Transverse colon (tissue), 4 donors: ENCODE measurements around the gene PRKCB. TPM values are rescaled to one million over a fixed set of nuclear protein-coding genes. Genes with fewer than 3 reads are reported as not detected.
A peak's percentile ranks its signal among the peaks of the same experiment; 100 is the strongest.

Experiments used
- DNase-seq: peaks from one replicate; pipeline ENCODE4 v3.0.0-alpha.2; 2019
- H3K27ac ChIP-seq, 4 donors: fragments of 200-600 bp; sonication (generic); 2 replicates each; pipeline ENCODE4 v1.5.1; 2016 to 2018; ENCODE audit warnings: inconsistent platforms in 4 of 4
- H3K27me3 ChIP-seq: fragments of 200-600 bp; sonication (generic); 2 replicates; pipeline ENCODE4 v1.5.1; 2017; ENCODE audit warnings: inconsistent platforms
- H3K36me3 ChIP-seq, 4 donors: fragments of 200-600 bp; sonication (generic); 2 replicates each; pipeline ENCODE4 v1.5.1; 2017 to 2019; ENCODE audit warnings: inconsistent platforms in 4 of 4
- H3K4me1 ChIP-seq, 4 donors: fragments of 200-600 bp; sonication (generic); 2 replicates each; pipeline ENCODE4 v1.5.1; 2017 to 2020; ENCODE audit warnings: inconsistent platforms in 4 of 4
- H3K4me3 ChIP-seq, 4 donors: fragments of 200-600 bp; sonication (generic); 1 replicate in 1 of 4; 2 replicates in 3 of 4; pipeline versions ENCODE4 v1.5.1 to v1.6.1; 2017 to 2019; ENCODE audit warnings: inconsistent platforms in 4 of 4
- H3K9me3 ChIP-seq, 2 donors: fragments of 200-600 bp; sonication (generic); 2 replicates each; pipeline ENCODE4 v1.5.1; 2017 to 2019; ENCODE audit warnings: inconsistent platforms in 2 of 2
- EP300 ChIP-seq: sonication (generic); formaldehyde crosslinking; IDR thresholded peaks from one replicate; pipeline ENCODE4 v1.6.1; 2017; ENCODE audit warnings: antibody characterized with exemption, low read depth
- POLR2A ChIP-seq: fragments of 450-650 bp; IDR thresholded peaks from one replicate; pipeline ENCODE4 v1.6.1; 2016; ENCODE audit warnings: antibody characterized with exemption, mild to moderate bottlenecking, moderate library complexity
- POLR2AphosphoS5 ChIP-seq, 3 donors: sonication (generic); formaldehyde crosslinking; IDR thresholded peaks; one replicate each; pipeline ENCODE4 v1.6.1; 2016; ENCODE audit warnings: antibody characterized with exemption in 3 of 3
- WGBS, 2 donors: methylation state at CpG; one replicate each; pipeline ENCODE4 v1.1.5; 2018; ENCODE audit warnings: low coverage in 1 of 2; 5-methylcytosine and 5-hydroxymethylcytosine counted together
- in situ Hi-C, 4 donors: fragments of 200-750 bp; cut with MboI; loops; one replicate each; pipeline versions ENCODE4 v1.15.0 to v1.15.1; 2017; ENCODE audit warnings: low sequenced_read_pairs in 3 of 4, low pct_ligation_motif_present in 1 of 4, low pct_unique_long_range_greater_than_20kb in 1 of 4
- intact Hi-C: fragments of 100-400 bp; cut with DNase I; formaldehyde crosslinking; loops from one replicate; pipeline ENCODE4 v1.15.1; 2023; ENCODE audit warnings: low total_unique reads
- total RNA-seq, 4 donors: library from RNA; depleted of rRNA; stranded (reverse); fragments of >200 nt; gene quantifications; one replicate each; pipeline ENCODE4 v1.1.0, GENCODE V29; 2016
- TF ChIP-seq, protein P1 (sequence below), 5 experiments: fragments of 200-600 bp in 3 of 5; fragments of 450-650 bp in 2 of 5; sonication (generic) in 3 of 5; IDR thresholded peaks; 1 replicate in 2 of 5; 2 replicates in 3 of 5; pipeline ENCODE4 v1.5.1; 2016 to 2017; ENCODE audit warnings: antibody characterized with exemption in 5 of 5, inconsistent platforms in 3 of 5, mild to moderate bottlenecking in 2 of 5, moderate library complexity in 1 of 5

PRKCB gene
- total RNA-seq, 4 donors from 2014 or later = 9.0 to 28.3 (median 15.2) TPM

DNA sequence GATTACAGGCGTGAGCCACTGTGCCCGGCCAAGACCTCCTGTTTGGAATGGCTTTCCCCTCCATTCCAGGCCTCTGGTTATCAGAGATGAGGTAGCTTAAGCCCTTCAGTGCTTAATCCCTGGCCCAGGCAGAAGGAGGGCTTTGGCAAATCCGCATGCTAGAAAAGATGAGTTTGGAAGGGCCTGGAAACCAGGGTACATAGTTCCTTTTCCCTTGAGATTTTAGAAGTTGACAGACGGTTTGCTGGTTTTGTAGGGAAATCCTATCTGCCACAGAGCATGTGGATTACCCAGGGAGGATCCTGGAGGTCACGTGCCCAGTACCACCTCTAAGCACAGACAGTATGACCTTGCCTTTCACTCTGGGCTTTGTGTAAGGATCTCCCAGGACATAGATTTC is 305.7 kb downstream of the PRKCB start:
- Histone ChIP-seq H3K9me3 (no peaks in the 10 kb centered on the region), H3K4me1 (no peaks in the 10 kb centered on the region), H3K27ac (no peak overlapping the region), H3K36me3 (no peaks in the 10 kb centered on the region), H3K4me3 (no peak overlapping the region), H3K27me3 (no peaks in the 10 kb centered on the region)
- in situ Hi-C loops (no loop called here), intact Hi-C loops (no loop called here)
- TF ChIP-seq EP300 (no peak), POLR2A (no peak), POLR2AphosphoS5 (IDR thresholded peaks at IDR 0.05) (no peak)
- TF ChIP-seq, protein P1, sequence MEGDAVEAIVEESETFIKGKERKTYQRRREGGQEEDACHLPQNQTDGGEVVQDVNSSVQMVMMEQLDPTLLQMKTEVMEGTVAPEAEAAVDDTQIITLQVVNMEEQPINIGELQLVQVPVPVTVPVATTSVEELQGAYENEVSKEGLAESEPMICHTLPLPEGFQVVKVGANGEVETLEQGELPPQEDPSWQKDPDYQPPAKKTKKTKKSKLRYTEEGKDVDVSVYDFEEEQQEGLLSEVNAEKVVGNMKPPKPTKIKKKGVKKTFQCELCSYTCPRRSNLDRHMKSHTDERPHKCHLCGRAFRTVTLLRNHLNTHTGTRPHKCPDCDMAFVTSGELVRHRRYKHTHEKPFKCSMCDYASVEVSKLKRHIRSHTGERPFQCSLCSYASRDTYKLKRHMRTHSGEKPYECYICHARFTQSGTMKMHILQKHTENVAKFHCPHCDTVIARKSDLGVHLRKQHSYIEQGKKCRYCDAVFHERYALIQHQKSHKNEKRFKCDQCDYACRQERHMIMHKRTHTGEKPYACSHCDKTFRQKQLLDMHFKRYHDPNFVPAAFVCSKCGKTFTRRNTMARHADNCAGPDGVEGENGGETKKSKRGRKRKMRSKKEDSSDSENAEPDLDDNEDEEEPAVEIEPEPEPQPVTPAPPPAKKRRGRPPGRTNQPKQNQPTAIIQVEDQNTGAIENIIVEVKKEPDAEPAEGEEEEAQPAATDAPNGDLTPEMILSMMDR (IDR thresholded peaks at IDR 0.05) = no peak
- DNase-seq = no peak
- WGBS, 2 donors = 82 to 89% methylated on average over 3 to 5 of the region's 5 CpGs

DNA sequence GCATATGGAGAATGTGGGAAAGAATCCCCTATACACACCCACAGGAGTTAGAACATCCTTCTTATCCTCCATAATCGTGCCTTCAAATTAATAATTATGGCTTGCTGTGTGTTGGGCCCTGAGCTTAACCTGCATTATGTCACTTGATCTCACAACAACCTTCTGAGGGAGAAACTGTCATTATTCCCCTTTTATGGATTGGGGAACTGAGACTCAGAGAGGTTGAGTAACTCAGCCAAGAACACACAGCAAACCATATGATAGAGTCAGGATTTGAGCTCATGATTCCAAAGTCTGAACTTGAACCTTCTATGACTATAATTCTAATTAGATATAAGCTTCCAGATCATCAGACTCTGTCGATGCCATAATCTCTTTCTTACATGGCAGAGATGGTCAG is 306.1 kb downstream of the PRKCB start:
- H3K9me3 ChIP-seq = no peaks in the 10 kb centered on the region
- no peak overlapping the region for H3K4me3 ChIP-seq
- no peaks in the 10 kb centered on the region for H3K27me3 ChIP-seq
- in situ Hi-C loops = no loop called here
- no peaks in the 10 kb centered on the region for H3K36me3 ChIP-seq
- no peaks in the 10 kb centered on the region for H3K4me1 ChIP-seq
- no peak for DNase-seq
- no peak overlapping the region for H3K27ac ChIP-seq
- TF ChIP-seq, protein P1 (IDR thresholded peaks at IDR 0.05) = no peak
- WGBS, 2 donors = 67 to 77% methylated on average over 1 to 2 of the region's 2 CpGs
- intact Hi-C loops = no loop called here

DNA sequence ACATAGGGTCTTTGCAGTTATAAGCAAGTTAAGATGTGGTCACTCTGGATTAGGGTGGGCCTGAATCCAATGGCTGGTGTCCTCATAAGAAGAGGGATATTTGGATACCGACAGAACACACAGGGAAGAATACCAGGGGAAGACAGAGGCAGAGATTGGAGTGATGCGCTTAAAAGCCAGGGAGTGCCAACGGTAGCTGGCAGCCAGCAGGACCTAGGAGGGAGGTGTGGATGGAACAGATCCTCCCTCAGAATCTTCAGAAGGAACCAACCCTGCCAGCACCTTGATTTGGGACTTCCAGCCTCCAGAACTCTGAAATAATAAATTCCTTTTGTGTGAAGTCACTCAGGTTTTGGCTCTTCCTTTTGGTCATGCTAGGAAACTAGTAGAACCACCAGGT is 310.1 kb downstream of the PRKCB start:
- Histone ChIP-seq H3K4me1 (no peaks in the 10 kb centered on the region), H3K9me3 (no peaks in the 10 kb centered on the region), H3K4me3 (no peak overlapping the region), H3K27me3 (no peaks in the 10 kb centered on the region), H3K27ac (no peak overlapping the region), H3K36me3 (no peaks in the 10 kb centered on the region)
- intact Hi-C loops = no loop called here
- DNase-seq = no peak
- no peak for TF ChIP-seq POLR2AphosphoS5 (IDR thresholded peaks at IDR 0.05)
- TF ChIP-seq, protein P1 (IDR thresholded peaks at IDR 0.05) = no peak
- TF ChIP-seq EP300 = no peak
- no peak for TF ChIP-seq POLR2A
- 86 to 100% methylated on average over 1 to 3 of the region's 3 CpGs for WGBS, 2 donors
- in situ Hi-C loops = no loop called here

GRCh38 chr16:24146518-24146917 is 310.7 kb downstream of the PRKCB start:
- H3K27me3 ChIP-seq = no peaks in the 10 kb centered on the region
- intact Hi-C loops = no loop called here
- in situ Hi-C loops = no loop called here
- H3K36me3 ChIP-seq = no peaks in the 10 kb centered on the region
- WGBS, 2 donors = 48 to 73% methylated on average over 5 to 6 of the region's 7 CpGs
- H3K4me1 ChIP-seq = no peaks in the 10 kb centered on the region
- H3K9me3 ChIP-seq = no peaks in the 10 kb centered on the region
- TF ChIP-seq POLR2A (no peak), POLR2AphosphoS5 (IDR thresholded peaks at IDR 0.05) (peak in 1 of 3 donors; percentile 28)
- H3K27ac ChIP-seq = no peak overlapping the region
- H3K4me3 ChIP-seq = no peak overlapping the region
- no peak for DNase-seq

- Histone ChIP-seq H3K4me1 (no peaks in the 10 kb centered on the region), H3K9me3 (no peaks in the 10 kb centered on the region), H3K27ac (no peak overlapping the region), H3K36me3 (no peaks in the 10 kb centered on the region), H3K27me3 (no peaks in the 10 kb centered on the region), H3K4me3 (no peak overlapping the region)
- in situ Hi-C loops = no loop called here
- 52 to 78% methylated on average over 3 of the region's 3 CpGs for WGBS, 2 donors
- TF ChIP-seq POLR2AphosphoS5 (IDR thresholded peaks at IDR 0.05) = no peak
- TF ChIP-seq, protein P1 (IDR thresholded peaks at IDR 0.05) = no peak
- no peak for TF ChIP-seq EP300
- TF ChIP-seq POLR2A = no peak
- intact Hi-C loops = no loop called here
- DNase-seq = no peak
Observed at GRCh38 chr16:24149102-24149501, 313.3 kb downstream of the PRKCB start.
